H9 (cell line): ENCODE measurements around the gene CSNK1A1. TPM values are rescaled to one million over a fixed set of nuclear protein-coding genes. Genes with fewer than 3 reads are reported as not detected.

ENCODE experiments used
- DNase-seq: peaks from one replicate; pipeline ENCODE4 v3.0.0-alpha.2; 2017
- H2AFZ ChIP-seq: one replicate; pipeline ENCODE4 v1.6.1; 2013; ENCODE audit warnings: mild to moderate bottlenecking, low read length, control low read depth, moderate library complexity
- H2AK5ac ChIP-seq: 2 replicates; pipeline ENCODE4 v1.6.1; 2013; ENCODE audit warnings: low read length, control low read depth, mixed read lengths; ENCODE audit not compliant: insufficient read length
- H2BK120ac ChIP-seq: one replicate; pipeline ENCODE4 v1.6.1; 2013; ENCODE audit warnings: low read depth, mild to moderate bottlenecking, low read length, control low read depth, inconsistent platforms; ENCODE audit not compliant: poor library complexity, severe bottlenecking
- H2BK12ac ChIP-seq: 2 replicates; pipeline ENCODE4 v1.6.1; 2013; ENCODE audit warnings: low read length, control low read depth, mixed read lengths, low read depth; ENCODE audit not compliant: insufficient read length
- H2BK15ac ChIP-seq: 2 replicates; pipeline ENCODE4 v1.6.1; 2013; ENCODE audit warnings: low read depth, low read length, control low read depth
- H2BK20ac ChIP-seq: one replicate; pipeline ENCODE4 v1.6.1; 2013; ENCODE audit warnings: low read depth, mild to moderate bottlenecking, low read length, control low read depth, inconsistent platforms; ENCODE audit not compliant: poor library complexity, severe bottlenecking
- H2BK5ac ChIP-seq: 2 replicates; pipeline ENCODE4 v1.6.1; 2013; ENCODE audit warnings: low read length, control low read depth, mixed read lengths; ENCODE audit not compliant: insufficient read length
- H3K14ac ChIP-seq: 2 replicates; pipeline ENCODE4 v1.6.1; 2013; ENCODE audit warnings: low read length, control low read depth; ENCODE audit not compliant: insufficient read depth
- H3K18ac ChIP-seq: 2 replicates; pipeline ENCODE4 v1.6.1; 2013; ENCODE audit warnings: low read depth, mild to moderate bottlenecking, mixed read lengths, low read length, control low read depth; ENCODE audit not compliant: insufficient read length
- H3K23ac ChIP-seq: 2 replicates; pipeline ENCODE4 v1.6.1; 2013; ENCODE audit warnings: low read length, control low read depth, mixed read lengths, low read depth; ENCODE audit not compliant: insufficient read length
- H3K23me2 ChIP-seq: 2 replicates; pipeline ENCODE4 v1.6.1; 2013; ENCODE audit warnings: low read depth, mild to moderate bottlenecking, mixed read lengths, low read length, control low read depth; ENCODE audit not compliant: insufficient read length, poor library complexity, severe bottlenecking
- H3K27ac ChIP-seq: 2 replicates; pipeline ENCODE4 v1.5.1; 2013; ENCODE audit warnings: low read length, control low read depth, mixed read lengths, low read depth; ENCODE audit not compliant: insufficient read length
- H3K27me3 ChIP-seq: 2 replicates; pipeline ENCODE4 v1.6.1; 2013; ENCODE audit warnings: low read length, control low read depth, inconsistent platforms; ENCODE audit not compliant: insufficient read depth
- H3K4ac ChIP-seq: 2 replicates; pipeline ENCODE4 v1.6.1; 2013; ENCODE audit warnings: low read depth, mild to moderate bottlenecking, control low read depth, inconsistent platforms, low read length, moderate library complexity
- H3K4me1 ChIP-seq: 2 replicates; pipeline ENCODE4 v1.6.1; 2013; ENCODE audit warnings: low read length, control low read depth, inconsistent platforms; ENCODE audit not compliant: insufficient read depth
- H3K4me2 ChIP-seq: 2 replicates; pipeline ENCODE4 v1.6.1; 2013; ENCODE audit warnings: low read length, control low read depth, mixed read lengths; ENCODE audit not compliant: insufficient read length, insufficient read depth
- H3K56ac ChIP-seq: 2 replicates; pipeline ENCODE4 v1.6.1; 2013; ENCODE audit warnings: low read depth, mild to moderate bottlenecking, mixed read lengths, low read length, control low read depth; ENCODE audit not compliant: insufficient read length
- H3K79me1 ChIP-seq: 2 replicates; pipeline ENCODE4 v1.6.1; 2013; ENCODE audit warnings: low read depth, mild to moderate bottlenecking, moderate library complexity, low read length, control low read depth, inconsistent platforms; ENCODE audit not compliant: insufficient read depth, poor library complexity, severe bottlenecking
- H3K79me2 ChIP-seq: 2 replicates; pipeline ENCODE4 v1.6.1; 2013; ENCODE audit warnings: low read length, control low read depth, inconsistent platforms; ENCODE audit not compliant: insufficient read depth
- H3K9ac ChIP-seq: 2 replicates; pipeline ENCODE4 v1.6.1; 2013; ENCODE audit warnings: low read length, control low read depth, mixed read lengths; ENCODE audit not compliant: insufficient read length; ENCODE audit errors: extremely low read depth
- H3K9me3 ChIP-seq: one replicate; pipeline ENCODE4 v1.6.1; 2013; ENCODE audit warnings: low read depth, low read length, inconsistent platforms; ENCODE audit not compliant: control insufficient read depth
- H3T11ph ChIP-seq: one replicate; pipeline ENCODE4 v1.6.1; 2013; ENCODE audit warnings: mild to moderate bottlenecking, low read length, control low read depth, inconsistent platforms
- H4K20me1 ChIP-seq: one replicate; pipeline ENCODE4 v1.6.1; 2013; ENCODE audit not compliant: control insufficient read depth, insufficient read length, insufficient read depth
- H4K5ac ChIP-seq: 2 replicates; pipeline ENCODE4 v1.6.1; 2013; ENCODE audit warnings: low read depth, mild to moderate bottlenecking, mixed read lengths, low read length, control low read depth; ENCODE audit not compliant: insufficient read length
- H4K8ac ChIP-seq: replicated peaks from 2 replicates; pipeline ENCODE4 v1.6.1; 2013; ENCODE audit warnings: low read length, control low read depth, mixed read lengths, low read depth; ENCODE audit not compliant: insufficient read length
- H4K91ac ChIP-seq: 2 replicates; pipeline ENCODE4 v1.6.1; 2013; ENCODE audit warnings: low read depth, mild to moderate bottlenecking, moderate library complexity, mixed read lengths, low read length, control low read depth; ENCODE audit not compliant: insufficient read length
- H3K27ac Mint-ChIP-seq, 3 experiments: 2 replicates in 2 of 3; 3 replicates in 1 of 3; pipeline ENCODE4 v1.8.0; 2020 to 2021; ENCODE audit warnings: mixed read lengths in 3 of 3, mild to moderate bottlenecking in 1 of 3, moderate library complexity in 1 of 3
- H3K27me3 Mint-ChIP-seq: 2 replicates; pipeline ENCODE4 v1.8.0; 2021; ENCODE audit warnings: low read depth, mild to moderate bottlenecking, moderate library complexity, mixed read lengths
- H3K36me3 Mint-ChIP-seq, 3 experiments: 2 replicates in 2 of 3; 3 replicates in 1 of 3; pipeline ENCODE4 v1.8.0; 2020 to 2021; ENCODE audit warnings: low read depth in 3 of 3, mixed read lengths in 3 of 3; ENCODE audit not compliant: insufficient read depth in 1 of 3
- H3K4me1 Mint-ChIP-seq, 2 experiments: 2 replicates each; pipeline ENCODE4 v1.8.0; 2020; ENCODE audit warnings: mixed read lengths in 2 of 2
- H3K4me3 Mint-ChIP-seq, 2 experiments: 2 replicates in 1 of 2; 3 replicates in 1 of 2; pipeline ENCODE4 v1.8.0; 2020 to 2021; ENCODE audit warnings: mild to moderate bottlenecking in 2 of 2, mixed read lengths in 2 of 2, moderate library complexity in 1 of 2
- H3K9me3 Mint-ChIP-seq, 2 experiments: 2 replicates in 1 of 2; 3 replicates in 1 of 2; pipeline ENCODE4 v1.8.0; 2020; ENCODE audit warnings: mild to moderate bottlenecking in 2 of 2, mixed read lengths in 2 of 2, moderate library complexity in 1 of 2
- WGBS: extraction: QIAGEN DNeasy Blood & Tissue Kit; methylation state at CpG from one replicate; pipeline ENCODE4 v1.1.7; 2013; ENCODE audit warnings: missing lambda C conversion rate, low lambda C conversion rate, mixed read lengths; ENCODE audit not compliant: insufficient read length; ENCODE audit errors: extremely low coverage; 5-methylcytosine and 5-hydroxymethylcytosine counted together
- total RNA-seq: library from RNA; stranded (reverse); gene quantifications from 2 replicates; pipeline ENCODE4 v1.2.1, GENCODE V29; 2021
- TF ChIP-seq, protein P1 (sequence below): fragments of 200-600 bp; sonication (generic); conservative IDR thresholded peaks from 3 replicates; pipeline ENCODE4 v1.8.0; 2021; ENCODE audit warnings: antibody characterized with exemption, mild to moderate bottlenecking

The CSNK1A1 gene
- total RNA-seq, 1 experiment from 2014 or later = 310 TPM

DNA sequence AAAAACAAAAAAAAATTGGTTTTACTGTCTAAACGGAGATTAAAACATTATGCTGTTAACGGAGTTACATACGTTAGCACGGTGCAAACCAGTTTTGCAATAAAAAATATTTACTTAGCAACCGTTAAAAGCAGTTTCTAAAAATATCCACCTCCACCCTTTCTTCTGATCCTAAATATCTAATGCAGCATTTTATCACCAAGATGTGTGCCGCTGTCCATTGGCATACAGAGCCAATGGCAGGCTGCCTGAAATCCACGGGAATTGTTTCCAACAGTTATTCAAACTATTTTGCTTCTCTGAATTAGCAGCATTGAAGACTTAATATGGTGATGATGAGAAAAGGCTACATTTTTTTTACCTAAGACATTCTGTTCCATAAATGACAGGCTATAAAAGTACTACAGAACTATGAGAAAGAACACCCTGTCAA, 61.6 kb downstream of the CSNK1A1 start:
- H2BK15ac ChIP-seq = no peak overlapping the region
- H3K14ac ChIP-seq = no peak overlapping the region
- WGBS = no CpG with 5 or more reads among the region's 7 CpGs
- no peaks in the 10 kb centered on the region for H4K20me1 ChIP-seq
- no peak overlapping the region for H3K18ac ChIP-seq
- H3K79me1 ChIP-seq = no peaks in the 10 kb centered on the region
- no peak overlapping the region for H3K27ac ChIP-seq
- H2AFZ ChIP-seq = no peak overlapping the region
- peaks cover 0 to 11% (median 4%) of the 10 kb centered on the region in 3 experiments; a peak in 4 of 7 replicates for H3K36me3 Mint-ChIP-seq
- peaks cover 6 to 10% of the 10 kb centered on the region in 2 experiments; a peak in 2 of 4 replicates for H3K4me1 Mint-ChIP-seq
- H3K9me3 ChIP-seq = no peaks in the 10 kb centered on the region
- no peak for DNase-seq
- no peak overlapping the region for H4K8ac ChIP-seq
- no peak overlapping the region for H4K91ac ChIP-seq
- H3T11ph ChIP-seq = no peak overlapping the region
- TF ChIP-seq, protein P1, sequence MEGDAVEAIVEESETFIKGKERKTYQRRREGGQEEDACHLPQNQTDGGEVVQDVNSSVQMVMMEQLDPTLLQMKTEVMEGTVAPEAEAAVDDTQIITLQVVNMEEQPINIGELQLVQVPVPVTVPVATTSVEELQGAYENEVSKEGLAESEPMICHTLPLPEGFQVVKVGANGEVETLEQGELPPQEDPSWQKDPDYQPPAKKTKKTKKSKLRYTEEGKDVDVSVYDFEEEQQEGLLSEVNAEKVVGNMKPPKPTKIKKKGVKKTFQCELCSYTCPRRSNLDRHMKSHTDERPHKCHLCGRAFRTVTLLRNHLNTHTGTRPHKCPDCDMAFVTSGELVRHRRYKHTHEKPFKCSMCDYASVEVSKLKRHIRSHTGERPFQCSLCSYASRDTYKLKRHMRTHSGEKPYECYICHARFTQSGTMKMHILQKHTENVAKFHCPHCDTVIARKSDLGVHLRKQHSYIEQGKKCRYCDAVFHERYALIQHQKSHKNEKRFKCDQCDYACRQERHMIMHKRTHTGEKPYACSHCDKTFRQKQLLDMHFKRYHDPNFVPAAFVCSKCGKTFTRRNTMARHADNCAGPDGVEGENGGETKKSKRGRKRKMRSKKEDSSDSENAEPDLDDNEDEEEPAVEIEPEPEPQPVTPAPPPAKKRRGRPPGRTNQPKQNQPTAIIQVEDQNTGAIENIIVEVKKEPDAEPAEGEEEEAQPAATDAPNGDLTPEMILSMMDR = no peak
- no peak overlapping the region for H4K5ac ChIP-seq
- no peak overlapping the region for H3K56ac ChIP-seq
- H3K9me3 Mint-ChIP-seq = no peaks in the 10 kb centered on the region
- H2AK5ac ChIP-seq = no peak overlapping the region
- no peaks in the 10 kb centered on the region for H3K23me2 ChIP-seq
- H3K27me3 Mint-ChIP-seq = peaks cover 2% of the 10 kb centered on the region; the same call in 1 of the 2 replicates
- no peak overlapping the region for H3K4me2 ChIP-seq
- H2BK12ac ChIP-seq = no peak overlapping the region
- no peaks in the 10 kb centered on the region for H3K4me1 ChIP-seq
- H3K9ac ChIP-seq = no peak overlapping the region
- no peak overlapping the region for H3K23ac ChIP-seq
- H3K27ac Mint-ChIP-seq = no peak overlapping the region
- H2BK5ac ChIP-seq = no peak overlapping the region
- H3K27me3 ChIP-seq = no peaks in the 10 kb centered on the region
- no peak overlapping the region for H3K4ac ChIP-seq
- H2BK20ac ChIP-seq = no peak overlapping the region
- no peaks in the 10 kb centered on the region for H3K79me2 ChIP-seq
- H2BK120ac ChIP-seq = no peak overlapping the region
- H3K4me3 Mint-ChIP-seq = no peak overlapping the region
